Astrocyte (in vitro differentiated cells and primary cell): Measurements from ENCODE around the gene HS6ST1. TPM values are rescaled to one million over a fixed set of nuclear protein-coding genes. Genes with fewer than 3 reads are reported as not detected.

Source experiments
- DNase-seq: peaks from one replicate; pipeline ENCODE4 v3.0.0-alpha.2; 2010; ENCODE audit warnings: low read depth
- FAIRE-seq: peaks from 2 replicates; lab custom pipeline; 2011; peaks lifted over from hg19 to GRCh38; lab: Jason Lieb, UNC
- H2AFZ ChIP-seq: 2 replicates; pipeline ENCODE4 v1.6.0; 2012; ENCODE audit warnings: low read depth, low read length, inconsistent platforms
- H3K27ac ChIP-seq: 2 replicates; pipeline ENCODE4 v1.5.1; 2011; ENCODE audit warnings: low read depth, low read length, inconsistent platforms
- H3K27me3 ChIP-seq: 2 replicates; pipeline ENCODE4 v1.6.0; 2011; ENCODE audit warnings: low read length, inconsistent platforms; ENCODE audit not compliant: insufficient read depth
- H3K36me3 ChIP-seq: 2 replicates; pipeline ENCODE4 v1.5.1; 2011; ENCODE audit warnings: low read length, inconsistent platforms; ENCODE audit not compliant: insufficient read depth
- H3K4me1 ChIP-seq: 2 replicates; pipeline ENCODE4 v1.5.1; 2011; ENCODE audit warnings: low read length, inconsistent platforms; ENCODE audit not compliant: insufficient read depth
- H3K4me2 ChIP-seq: 2 replicates; pipeline ENCODE4 v1.6.0; 2012; ENCODE audit warnings: low read length, inconsistent platforms
- H3K4me3 ChIP-seq: 2 replicates; pipeline ENCODE4 v1.5.1; 2011; ENCODE audit warnings: low read depth, mild to moderate bottlenecking, low read length, inconsistent platforms; ENCODE audit not compliant: insufficient read depth
- H3K79me2 ChIP-seq: 2 replicates; pipeline ENCODE4 v1.6.0; 2012; ENCODE audit warnings: mild to moderate bottlenecking, low read length, inconsistent platforms; ENCODE audit not compliant: insufficient read depth
- H3K9ac ChIP-seq: 2 replicates; pipeline ENCODE4 v1.6.0; 2012; ENCODE audit warnings: mild to moderate bottlenecking, low read length, inconsistent platforms
- H3K9me3 ChIP-seq: 2 replicates; pipeline ENCODE4 v1.5.1; 2012; ENCODE audit warnings: low read depth, mild to moderate bottlenecking, low read length, inconsistent platforms; ENCODE audit not compliant: insufficient read depth
- H4K20me1 ChIP-seq: 2 replicates; pipeline ENCODE4 v1.6.0; 2012; ENCODE audit warnings: low read length, inconsistent platforms; ENCODE audit not compliant: insufficient read depth
- H3K27ac Mint-ChIP-seq: one replicate; pipeline ENCODE4 v1.8.0; 2021; ENCODE audit warnings: mild to moderate bottlenecking, mixed read lengths; ENCODE audit not compliant: unreplicated experiment
- H3K27me3 Mint-ChIP-seq: one replicate; pipeline ENCODE4 v1.8.0; 2021; ENCODE audit warnings: low read depth, mixed read lengths; ENCODE audit not compliant: unreplicated experiment
- H3K36me3 Mint-ChIP-seq: one replicate; pipeline ENCODE4 v1.8.0; 2021; ENCODE audit warnings: low read depth, mixed read lengths; ENCODE audit not compliant: unreplicated experiment
- H3K4me1 Mint-ChIP-seq: one replicate; pipeline ENCODE4 v1.8.0; 2021; ENCODE audit warnings: low read depth, mixed read lengths; ENCODE audit not compliant: unreplicated experiment
- H3K4me3 Mint-ChIP-seq: one replicate; pipeline ENCODE4 v1.8.0; 2021; ENCODE audit warnings: mild to moderate bottlenecking, moderate library complexity, mixed read lengths; ENCODE audit not compliant: unreplicated experiment
- H3K9me3 Mint-ChIP-seq: one replicate; pipeline ENCODE4 v1.8.0; 2021; ENCODE audit warnings: mild to moderate bottlenecking, mixed read lengths; ENCODE audit not compliant: unreplicated experiment
- CTCF ChIP-seq: IDR thresholded peaks from 2 replicates; pipeline ENCODE4 v1.5.1; 2011; ENCODE audit warnings: low read depth, mild to moderate bottlenecking, inconsistent platforms, low read length, moderate library complexity; ENCODE audit not compliant: insufficient read depth
- EZH2 ChIP-seq: IDR thresholded peaks from 2 replicates; pipeline ENCODE4 v1.6.1; 2012; ENCODE audit warnings: mild to moderate bottlenecking, low read length, inconsistent platforms; ENCODE audit not compliant: insufficient read depth
- total RNA-seq: library from RNA; stranded (reverse); gene quantifications from 2 replicates; pipeline ENCODE4 v1.2.1, GENCODE V29; 2021

HS6ST1 gene
- total RNA-seq, 1 donor from 2014 or later, result 20.5 TPM

GRCh38 chr2:128329607-128330006 lies 10.9 kb upstream of the HS6ST1 start:
- DNase-seq, result peak; percentile 41
- Histone ChIP-seq H3K36me3 (no peaks in the 10 kb centered on the region), H3K27me3 (no peaks in the 10 kb centered on the region), H3K9ac (no peak overlapping the region), H3K4me2 (no peak overlapping the region), H2AFZ (no peak overlapping the region), H3K27ac (no peak overlapping the region), H3K79me2 (no peaks in the 10 kb centered on the region), H4K20me1 (no peaks in the 10 kb centered on the region), H3K4me1 (no peaks in the 10 kb centered on the region), H3K9me3 (peaks cover 7% of the 10 kb centered on the region), H3K4me3 (no peak overlapping the region)
- Mint-ChIP-seq H3K4me3 (no peak overlapping the region), H3K4me1 (no peaks in the 10 kb centered on the region), H3K27me3 (peaks cover 8% of the 10 kb centered on the region), H3K9me3 (peaks cover 11% of the 10 kb centered on the region), H3K27ac (no peak overlapping the region), H3K36me3 (peaks cover 2% of the 10 kb centered on the region)
- TF ChIP-seq EZH2, result no peak
- TF ChIP-seq CTCF, result no peak
- peak; percentile 79 for FAIRE-seq

GRCh38 chr2:128327180-128327964 lies 8.7 kb upstream of the HS6ST1 start:
- FAIRE-seq, result no peak
- Histone ChIP-seq H3K36me3 (no peaks in the 10 kb centered on the region), H2AFZ (no peak overlapping the region), H3K9ac (no peak overlapping the region), H3K4me3 (no peak overlapping the region), H4K20me1 (no peaks in the 10 kb centered on the region), H3K9me3 (peaks cover 4% of the 10 kb centered on the region), H3K4me1 (peaks cover 2% of the 10 kb centered on the region), H3K27ac (no peak overlapping the region), H3K27me3 (no peaks in the 10 kb centered on the region), H3K4me2 (no peak overlapping the region), H3K79me2 (no peaks in the 10 kb centered on the region)
- DNase-seq, result no peak
- H3K27me3 Mint-ChIP-seq, result peaks cover 8% of the 10 kb centered on the region
- peaks cover 2% of the 10 kb centered on the region for H3K36me3 Mint-ChIP-seq
- TF ChIP-seq EZH2 (no peak), CTCF (no peak)
- H3K27ac Mint-ChIP-seq, result no peak overlapping the region
- H3K9me3 Mint-ChIP-seq, result peaks cover 9% of the 10 kb centered on the region
- H3K4me1 Mint-ChIP-seq, result no peaks in the 10 kb centered on the region
- no peak overlapping the region for H3K4me3 Mint-ChIP-seq

- peaks cover 2% of the 10 kb centered on the region for H3K9me3 Mint-ChIP-seq
- H3K4me2 ChIP-seq, result no peak overlapping the region
- FAIRE-seq (no peak), DNase-seq (no peak)
- H4K20me1 ChIP-seq, result no peaks in the 10 kb centered on the region
- H3K27ac Mint-ChIP-seq, result no peak overlapping the region
- peaks cover 5% of the 10 kb centered on the region for H3K4me1 ChIP-seq
- peaks cover 11% of the 10 kb centered on the region for H3K27me3 Mint-ChIP-seq
- H3K4me1 Mint-ChIP-seq, result no peaks in the 10 kb centered on the region
- H3K79me2 ChIP-seq, result no peaks in the 10 kb centered on the region
- no peak overlapping the region for H3K4me3 ChIP-seq
- H3K27ac ChIP-seq, result no peak overlapping the region
- no peaks in the 10 kb centered on the region for H3K9me3 ChIP-seq
- no peaks in the 10 kb centered on the region for H3K27me3 ChIP-seq
- H3K36me3 ChIP-seq, result no peaks in the 10 kb centered on the region
- no peak overlapping the region for H2AFZ ChIP-seq
- H3K4me3 Mint-ChIP-seq, result no peak overlapping the region
- TF ChIP-seq CTCF (no peak), EZH2 (no peak)
- H3K9ac ChIP-seq, result no peak overlapping the region
- peaks cover 2% of the 10 kb centered on the region for H3K36me3 Mint-ChIP-seq
Measured at GRCh38 chr2:128326346-128326745, 7.7 kb upstream of the HS6ST1 start.
